Breast epithelium (tissue), 4 donors: ENCODE results near the gene AGR2. TPM values are rescaled to one million over a fixed set of nuclear protein-coding genes. Genes with fewer than 3 reads are reported as not detected.

Source experiments
- DNase-seq, 2 donors: peaks; one replicate each; pipeline ENCODE4 v3.0.0-alpha.2; 2019; ENCODE audit warnings: low spot score in 2 of 2
- H3K27ac ChIP-seq, 2 donors: fragments of 200-600 bp; sonication (generic) in 1 of 2; one replicate each; pipeline ENCODE4 v1.5.1; 2016 to 2019; ENCODE audit warnings: mild to moderate bottlenecking in 1 of 2
- H3K27me3 ChIP-seq, 2 donors: fragments of 200-600 bp; sonication (generic) in 1 of 2; one replicate each; pipeline versions ENCODE4 v1.5.1 to v1.6.0; 2017 to 2019; ENCODE audit warnings: control low read depth in 1 of 2, mild to moderate bottlenecking in 1 of 2
- H3K36me3 ChIP-seq: fragments of 200-600 bp; one replicate; pipeline ENCODE4 v1.5.1; 2019
- H3K4me1 ChIP-seq, 2 donors: fragments of 200-600 bp; sonication (generic); one replicate each; pipeline ENCODE4 v1.5.1; 2016 to 2019; ENCODE audit warnings: control low read depth in 1 of 2
- H3K4me3 ChIP-seq, 3 donors: fragments of 200-600 bp; sonication (generic); 1 replicate in 2 of 3; 2 replicates in 1 of 3; pipeline ENCODE4 v1.5.1; 2016 to 2019; ENCODE audit warnings: mild to moderate bottlenecking in 3 of 3, moderate library complexity in 2 of 3
- H3K9me3 ChIP-seq, 2 donors: fragments of 200-600 bp; sonication (generic) in 1 of 2; one replicate each; pipeline ENCODE4 v1.5.1; 2016 to 2019; ENCODE audit warnings: control low read depth in 1 of 2
- POLR2A ChIP-seq: fragments of 450-650 bp; IDR thresholded peaks from one replicate; pipeline ENCODE4 v1.6.1; 2016; ENCODE audit warnings: antibody characterized with exemption, mild to moderate bottlenecking, moderate library complexity
- POLR2AphosphoS5 ChIP-seq, 3 donors: sonication (generic); formaldehyde crosslinking; IDR thresholded peaks; one replicate each; pipeline ENCODE4 v1.6.1; 2017; ENCODE audit warnings: antibody characterized with exemption in 3 of 3
- intact Hi-C: fragments of 100-400 bp; cut with DNase I; formaldehyde crosslinking; loops from one replicate; pipeline ENCODE4 v1.15.1; 2023; ENCODE audit warnings: low total_unique reads
- total RNA-seq, 3 donors: library from RNA; depleted of rRNA; stranded (reverse); fragments of >200 nt; gene quantifications; one replicate each; pipeline ENCODE4 v1.1.0, GENCODE V29; 2016
- TF ChIP-seq, protein P1 (sequence below), 3 donors: fragments of 450-650 bp; IDR thresholded peaks; one replicate each; pipeline ENCODE4 v1.5.1; 2016 to 2017; ENCODE audit warnings: antibody characterized with exemption in 3 of 3, mild to moderate bottlenecking in 3 of 3, moderate library complexity in 3 of 3

The AGR2 gene
- total RNA-seq, 3 donors from 2014 or later: 72.8 to 156 TPM; not detected in 1

DNA sequence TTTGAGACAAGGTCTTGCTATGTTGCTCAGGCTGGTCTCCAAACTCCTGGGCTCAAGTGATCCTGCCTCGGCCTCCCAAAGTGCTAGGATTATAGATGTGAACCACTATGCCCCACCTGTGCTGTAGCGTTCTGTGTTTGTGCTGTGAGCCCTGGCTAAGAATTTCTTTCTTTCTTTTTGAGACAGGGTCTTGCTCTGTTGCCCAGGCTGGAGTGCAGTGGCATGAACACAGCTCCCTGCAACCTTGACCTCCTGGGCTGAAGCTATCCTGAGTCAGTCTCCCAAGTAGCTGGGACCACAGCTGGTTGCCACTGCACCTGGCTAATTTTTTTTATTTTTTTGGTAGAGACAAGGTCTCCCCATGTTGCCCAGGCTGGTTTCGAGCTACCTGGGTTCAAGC, 39.9 kb downstream of the AGR2 start:
- Histone ChIP-seq H3K36me3 (no peaks in the 10 kb centered on the region), H3K4me1 (no peaks in the 10 kb centered on the region), H3K9me3 (no peaks in the 10 kb centered on the region), H3K27me3 (no peaks in the 10 kb centered on the region), H3K4me3 (no peak overlapping the region), H3K27ac (peak overlapping the region; percentile 57 to 67)
- TF ChIP-seq POLR2AphosphoS5 (IDR thresholded peaks at IDR 0.05) (no peak), POLR2A (no peak)
- TF ChIP-seq, protein P1, sequence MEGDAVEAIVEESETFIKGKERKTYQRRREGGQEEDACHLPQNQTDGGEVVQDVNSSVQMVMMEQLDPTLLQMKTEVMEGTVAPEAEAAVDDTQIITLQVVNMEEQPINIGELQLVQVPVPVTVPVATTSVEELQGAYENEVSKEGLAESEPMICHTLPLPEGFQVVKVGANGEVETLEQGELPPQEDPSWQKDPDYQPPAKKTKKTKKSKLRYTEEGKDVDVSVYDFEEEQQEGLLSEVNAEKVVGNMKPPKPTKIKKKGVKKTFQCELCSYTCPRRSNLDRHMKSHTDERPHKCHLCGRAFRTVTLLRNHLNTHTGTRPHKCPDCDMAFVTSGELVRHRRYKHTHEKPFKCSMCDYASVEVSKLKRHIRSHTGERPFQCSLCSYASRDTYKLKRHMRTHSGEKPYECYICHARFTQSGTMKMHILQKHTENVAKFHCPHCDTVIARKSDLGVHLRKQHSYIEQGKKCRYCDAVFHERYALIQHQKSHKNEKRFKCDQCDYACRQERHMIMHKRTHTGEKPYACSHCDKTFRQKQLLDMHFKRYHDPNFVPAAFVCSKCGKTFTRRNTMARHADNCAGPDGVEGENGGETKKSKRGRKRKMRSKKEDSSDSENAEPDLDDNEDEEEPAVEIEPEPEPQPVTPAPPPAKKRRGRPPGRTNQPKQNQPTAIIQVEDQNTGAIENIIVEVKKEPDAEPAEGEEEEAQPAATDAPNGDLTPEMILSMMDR (IDR thresholded peaks at IDR 0.05): no peak
- DNase-seq: no peak
- intact Hi-C loops: no loop called here

DNA sequence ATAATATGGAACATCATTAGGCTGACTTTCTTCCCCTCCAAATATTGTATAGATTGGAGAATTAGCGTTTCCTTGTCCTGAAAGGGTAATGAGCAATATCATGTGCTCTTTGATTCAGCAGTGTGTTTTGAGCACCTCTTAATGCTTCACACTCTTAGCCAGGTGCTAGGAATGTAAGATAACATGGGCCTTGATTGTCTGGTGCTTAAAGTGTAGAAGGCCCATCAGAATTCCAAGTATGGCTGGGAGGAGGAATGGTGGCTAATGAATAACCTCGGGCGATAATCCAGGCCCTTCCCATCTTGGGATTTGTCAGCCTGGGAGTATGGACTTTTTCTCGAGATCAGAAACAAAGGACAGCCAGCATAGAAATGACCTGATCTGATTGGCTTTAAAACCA, 42.6 kb downstream of the AGR2 start:
- DNase-seq: no peak
- Histone ChIP-seq H3K27ac (no peak overlapping the region), H3K36me3 (no peaks in the 10 kb centered on the region), H3K4me3 (no peak overlapping the region), H3K27me3 (no peaks in the 10 kb centered on the region), H3K4me1 (no peaks in the 10 kb centered on the region), H3K9me3 (no peaks in the 10 kb centered on the region)
- intact Hi-C loops: no loop called here
- TF ChIP-seq, protein P1 (IDR thresholded peaks at IDR 0.05): no peak
- TF ChIP-seq POLR2AphosphoS5 (IDR thresholded peaks at IDR 0.05) (no peak), POLR2A (no peak)

DNA sequence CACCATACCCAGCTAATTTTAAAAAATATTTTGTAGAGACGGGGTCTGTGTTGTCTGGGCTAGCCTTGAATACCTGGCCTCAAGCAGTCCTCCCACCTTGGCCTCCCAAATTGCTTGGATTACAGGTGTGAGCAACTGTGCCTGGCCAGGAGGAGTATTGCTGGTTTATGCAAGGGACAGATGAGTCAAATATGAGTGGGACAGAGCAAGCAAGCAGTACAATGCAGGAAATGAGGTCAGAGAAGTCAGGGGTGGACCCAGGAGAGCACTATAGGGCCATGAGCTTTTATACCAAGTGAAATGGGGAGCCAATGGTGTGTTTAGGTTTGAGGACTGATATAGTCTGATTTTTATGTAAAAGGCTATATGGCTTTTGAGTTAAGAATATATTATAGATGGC, 45.0 kb downstream of the AGR2 start:
- H3K36me3 ChIP-seq: no peaks in the 10 kb centered on the region
- no peak overlapping the region for H3K4me3 ChIP-seq
- no peaks in the 10 kb centered on the region for H3K9me3 ChIP-seq
- no peak for DNase-seq
- no peaks in the 10 kb centered on the region for H3K27me3 ChIP-seq
- TF ChIP-seq, protein P1 (IDR thresholded peaks at IDR 0.05): no peak
- TF ChIP-seq POLR2AphosphoS5 (IDR thresholded peaks at IDR 0.05): no peak
- H3K27ac ChIP-seq: no peak overlapping the region
- H3K4me1 ChIP-seq: no peaks in the 10 kb centered on the region
- intact Hi-C loops: no loop called here

DNA sequence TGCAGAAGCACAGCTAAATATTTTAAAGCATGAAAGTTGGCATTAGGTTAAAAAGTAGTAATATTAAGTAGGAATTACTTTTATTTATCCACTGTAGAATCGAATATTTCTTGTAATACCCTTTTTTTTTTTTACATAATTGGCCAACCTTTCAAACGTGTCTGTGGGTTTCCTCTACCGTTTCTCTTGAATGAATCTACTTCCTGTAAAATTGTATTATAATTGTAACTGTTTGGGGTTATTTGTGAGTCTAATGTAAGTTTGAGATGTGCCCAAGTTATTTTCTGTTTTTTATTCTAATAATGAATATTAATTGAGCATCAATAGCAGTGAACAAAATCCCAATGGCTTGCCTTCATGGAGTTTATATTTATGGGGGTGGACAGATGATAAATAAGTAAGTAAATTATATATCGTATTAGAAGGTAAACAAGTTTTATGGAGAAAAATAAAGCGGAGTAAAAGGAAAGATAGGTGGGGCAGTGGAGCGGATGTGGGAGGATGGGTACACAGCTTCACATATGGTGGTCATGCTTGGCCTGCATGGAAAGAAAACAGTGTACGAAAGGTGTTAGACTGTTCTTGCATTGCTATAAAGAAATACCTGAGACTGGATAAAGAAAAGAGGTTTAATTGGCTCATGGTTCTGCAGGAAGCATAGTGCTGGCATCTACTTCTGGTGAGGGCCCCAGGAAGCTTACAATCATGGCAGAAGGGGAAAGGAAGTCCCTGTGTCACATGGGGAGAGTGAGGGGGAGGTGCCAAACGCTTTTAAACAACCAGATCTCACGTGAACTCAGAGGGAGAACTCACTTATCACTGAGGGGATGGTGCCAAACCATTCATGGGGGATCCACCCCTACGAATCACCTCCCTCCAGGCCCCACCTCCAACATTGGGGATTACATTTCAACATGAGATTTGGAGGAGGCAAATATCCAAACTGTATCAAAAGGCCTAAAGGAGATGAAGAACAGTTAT, 45.9 kb downstream of the AGR2 start:
- Histone ChIP-seq H3K9me3 (no peaks in the 10 kb centered on the region), H3K36me3 (no peaks in the 10 kb centered on the region), H3K27ac (no peak overlapping the region), H3K4me3 (no peak overlapping the region), H3K27me3 (no peaks in the 10 kb centered on the region), H3K4me1 (no peaks in the 10 kb centered on the region)
- no peak for TF ChIP-seq POLR2AphosphoS5 (IDR thresholded peaks at IDR 0.05)
- TF ChIP-seq, protein P1 (IDR thresholded peaks at IDR 0.05): no peak
- TF ChIP-seq POLR2A: no peak
- intact Hi-C loops: no loop called here
- DNase-seq: no peak

DNA sequence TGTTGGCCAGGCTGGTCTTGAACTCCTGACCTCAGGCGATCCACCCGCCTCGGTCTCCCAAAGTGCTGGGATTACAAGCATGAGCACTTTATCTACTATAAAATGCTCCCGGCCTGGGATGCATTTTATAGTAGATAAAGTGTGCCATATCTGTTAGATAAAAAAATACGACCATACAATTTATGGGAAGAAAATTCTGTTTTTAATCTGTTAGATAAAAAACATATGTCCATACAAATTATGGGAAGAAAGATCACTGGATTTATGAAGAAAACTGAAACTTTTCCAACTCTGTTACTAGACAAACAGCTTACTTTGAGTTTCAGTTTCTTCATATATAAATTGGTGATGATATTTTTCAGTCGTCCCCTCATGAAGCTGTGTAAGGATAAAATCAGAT, 46.8 kb downstream of the AGR2 start:
- intact Hi-C loops: no loop called here

More for the DNA sequence above, 46.8 kb downstream of the AGR2 start:
- Histone ChIP-seq H3K4me1 (no peaks in the 10 kb centered on the region), H3K4me3 (no peak overlapping the region), H3K36me3 (no peaks in the 10 kb centered on the region), H3K27me3 (no peaks in the 10 kb centered on the region), H3K27ac (no peak overlapping the region), H3K9me3 (no peaks in the 10 kb centered on the region)
- DNase-seq: no peak
- TF ChIP-seq, protein P1 (IDR thresholded peaks at IDR 0.05): no peak
- no peak for TF ChIP-seq POLR2AphosphoS5 (IDR thresholded peaks at IDR 0.05)
- TF ChIP-seq POLR2A: no peak
